Ramos (cell line): ENCODE results near the gene ASPG.

ENCODE experiments used
- in situ Hi-C: fragments of 300-500 bp; cut with MboI; formaldehyde crosslinking; loops from one replicate; pipeline ENCODE4 v1.14.3; 2022; ENCODE audit warnings: low sequenced_read_pairs; ENCODE audit not compliant: unreplicated experiment

Gene ASPG

DNA sequence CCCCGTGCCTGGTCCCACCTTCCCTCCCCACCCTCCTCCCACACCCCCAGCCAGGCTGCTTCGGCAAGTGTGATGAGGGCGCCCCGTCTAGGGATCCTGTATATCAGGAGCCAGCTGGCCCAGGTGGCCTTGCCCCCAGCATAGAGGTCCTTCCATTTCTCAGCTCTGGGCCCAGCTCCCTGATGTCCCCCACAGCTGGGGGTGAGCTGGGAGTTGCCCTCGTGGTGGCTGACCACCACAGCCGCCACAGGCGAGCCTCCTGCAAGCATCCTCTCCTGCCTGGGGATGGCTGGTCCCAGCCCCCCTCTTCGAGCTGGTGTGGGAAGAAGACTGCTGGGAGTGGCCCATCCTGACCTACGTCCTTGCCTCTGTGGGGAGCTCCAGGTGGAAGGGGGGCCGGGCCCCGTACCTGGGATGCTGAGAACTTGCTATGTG is 7.4 kb downstream of the ASPG start:
- in situ Hi-C loops: no loop called here

- in situ Hi-C loops: no loop called here
Measured at GRCh38 chr14:104093366-104094055, 8.0 kb downstream of the ASPG start.

DNA sequence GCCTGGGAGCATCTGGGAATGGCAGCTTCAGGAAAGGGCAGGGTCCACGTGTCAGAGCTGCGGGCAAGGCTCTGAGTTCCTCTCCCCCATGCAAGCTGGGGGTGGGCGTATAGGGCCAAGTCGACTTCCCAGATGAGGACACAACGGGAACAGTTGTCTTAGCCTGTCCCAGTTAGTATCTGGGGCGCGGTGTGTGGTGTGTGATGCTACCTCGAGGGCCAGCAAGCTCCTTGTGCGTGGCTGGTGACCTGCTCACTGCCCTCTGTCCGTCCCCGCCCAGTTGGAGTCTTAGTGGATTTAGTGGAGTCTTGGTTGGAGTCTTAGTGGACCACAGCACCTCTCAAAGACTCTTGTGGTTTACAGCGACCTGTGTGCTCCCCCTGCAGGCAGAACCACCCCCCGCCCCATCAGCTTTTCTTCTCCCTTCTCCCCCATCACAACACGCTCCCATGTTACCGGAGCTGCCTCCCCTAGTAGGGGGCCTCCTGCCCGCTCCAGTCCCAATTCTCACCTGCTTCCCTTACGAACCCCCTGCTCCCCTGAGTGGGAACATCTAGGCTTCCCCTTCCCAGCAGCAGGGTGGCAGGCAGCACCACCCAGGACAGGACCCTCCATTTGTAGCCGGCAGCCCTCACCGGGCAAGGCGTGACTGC is 8.7 kb downstream of the ASPG start:
- in situ Hi-C loops: no loop called here

DNA sequence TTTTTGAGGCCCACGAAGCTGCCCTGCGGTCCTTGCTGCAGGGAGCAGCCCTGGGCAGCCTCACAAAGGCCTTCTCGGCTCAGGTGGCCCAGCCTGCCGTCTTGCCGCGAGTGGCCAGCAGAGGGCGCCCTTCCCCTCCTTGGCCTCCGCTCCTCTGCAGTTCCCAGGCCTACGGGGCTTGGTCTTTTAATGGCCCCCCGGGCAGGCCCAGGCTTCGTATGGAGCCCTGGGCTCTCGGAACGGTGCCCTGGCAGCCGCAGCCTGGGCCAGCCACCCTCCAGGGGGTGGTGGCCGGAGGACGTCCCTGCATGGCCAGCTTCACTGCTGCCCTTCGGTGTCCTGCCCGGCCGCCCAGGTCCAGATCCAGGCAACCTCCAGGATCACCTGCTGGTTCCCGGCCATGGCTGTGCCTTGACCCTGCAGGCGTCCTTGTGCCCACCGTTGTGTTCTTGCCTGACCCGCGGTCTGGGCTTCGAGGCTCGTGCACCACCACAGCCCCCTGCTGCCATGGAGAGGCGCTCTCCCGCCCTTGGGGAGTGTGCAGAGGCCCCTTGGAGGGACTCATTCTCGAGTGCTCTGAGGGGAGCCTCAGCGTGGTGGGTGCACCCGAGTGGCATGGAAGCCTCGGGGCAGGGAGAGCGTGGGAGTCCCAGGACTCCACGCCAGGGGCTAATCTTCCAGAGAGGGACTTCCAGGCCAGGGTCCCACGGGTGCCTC is 9.4 kb downstream of the ASPG start:
- in situ Hi-C loops: no loop called here

DNA sequence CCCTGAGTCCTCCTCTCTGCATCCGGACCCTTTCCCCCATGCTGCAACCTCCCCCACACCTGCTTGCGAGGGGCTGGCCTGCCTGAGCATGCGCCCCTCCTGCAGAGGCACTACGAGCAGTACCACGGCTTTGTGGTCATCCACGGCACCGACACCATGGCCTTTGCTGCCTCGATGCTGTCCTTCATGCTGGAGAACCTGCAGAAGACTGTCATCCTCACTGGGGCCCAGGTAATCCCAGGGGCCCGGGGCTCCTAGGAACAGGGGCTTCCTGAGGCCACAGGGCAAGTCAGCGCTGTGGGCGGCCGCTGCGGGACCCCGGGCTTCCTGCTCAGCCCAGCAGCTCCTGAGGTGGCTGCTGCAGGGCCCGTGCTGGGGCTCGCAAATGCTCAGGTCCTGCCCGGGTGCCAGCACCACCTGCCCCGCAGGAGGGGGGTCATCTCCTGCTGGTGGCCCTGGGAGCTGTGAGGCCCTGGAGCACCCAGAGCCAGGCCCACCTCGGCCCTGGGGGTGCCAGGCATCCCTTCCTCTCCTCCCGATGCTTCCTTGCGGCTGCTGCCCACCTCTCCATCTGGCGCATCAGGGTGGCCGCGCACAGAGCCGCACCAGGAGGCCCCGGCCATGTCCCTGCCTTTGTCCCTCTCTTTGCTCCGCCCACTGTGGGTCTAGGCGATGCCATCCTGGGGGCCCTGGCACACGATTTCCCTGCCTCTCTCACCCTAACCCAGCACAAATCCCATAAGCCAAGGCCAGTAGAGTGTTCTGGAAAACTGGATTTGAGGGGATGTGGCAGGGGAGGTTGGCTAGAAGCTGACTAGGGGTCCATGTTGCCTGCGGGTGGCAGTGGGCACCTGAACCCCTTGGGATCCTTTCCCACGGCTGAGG is 10.2 kb downstream of the ASPG start:
- in situ Hi-C loops: no loop called here

DNA sequence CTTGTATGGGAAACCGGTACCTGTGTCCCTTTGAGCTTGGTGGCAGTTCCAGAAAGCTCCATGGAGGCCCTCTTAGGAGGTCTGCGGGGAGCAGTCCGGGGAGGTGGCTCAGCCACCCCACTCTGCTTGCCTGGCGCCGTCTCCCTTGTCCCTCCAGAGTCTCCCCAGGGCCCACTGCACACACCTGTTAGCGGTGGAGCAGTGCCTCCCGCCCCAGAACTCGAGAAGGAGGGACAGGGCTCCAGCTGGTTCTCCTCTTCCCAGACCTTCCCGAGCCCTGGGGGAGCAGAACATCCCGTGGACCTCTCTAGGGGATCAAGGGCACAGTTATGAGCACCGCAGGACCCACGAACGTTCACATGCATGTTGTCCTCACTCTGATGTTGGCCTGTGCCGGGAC is 10.8 kb downstream of the ASPG start:
- in situ Hi-C loops: no loop called here

- in situ Hi-C loops: no loop called here
Measured at GRCh38 chr14:104096751-104097700, 11.5 kb downstream of the ASPG start.

DNA sequence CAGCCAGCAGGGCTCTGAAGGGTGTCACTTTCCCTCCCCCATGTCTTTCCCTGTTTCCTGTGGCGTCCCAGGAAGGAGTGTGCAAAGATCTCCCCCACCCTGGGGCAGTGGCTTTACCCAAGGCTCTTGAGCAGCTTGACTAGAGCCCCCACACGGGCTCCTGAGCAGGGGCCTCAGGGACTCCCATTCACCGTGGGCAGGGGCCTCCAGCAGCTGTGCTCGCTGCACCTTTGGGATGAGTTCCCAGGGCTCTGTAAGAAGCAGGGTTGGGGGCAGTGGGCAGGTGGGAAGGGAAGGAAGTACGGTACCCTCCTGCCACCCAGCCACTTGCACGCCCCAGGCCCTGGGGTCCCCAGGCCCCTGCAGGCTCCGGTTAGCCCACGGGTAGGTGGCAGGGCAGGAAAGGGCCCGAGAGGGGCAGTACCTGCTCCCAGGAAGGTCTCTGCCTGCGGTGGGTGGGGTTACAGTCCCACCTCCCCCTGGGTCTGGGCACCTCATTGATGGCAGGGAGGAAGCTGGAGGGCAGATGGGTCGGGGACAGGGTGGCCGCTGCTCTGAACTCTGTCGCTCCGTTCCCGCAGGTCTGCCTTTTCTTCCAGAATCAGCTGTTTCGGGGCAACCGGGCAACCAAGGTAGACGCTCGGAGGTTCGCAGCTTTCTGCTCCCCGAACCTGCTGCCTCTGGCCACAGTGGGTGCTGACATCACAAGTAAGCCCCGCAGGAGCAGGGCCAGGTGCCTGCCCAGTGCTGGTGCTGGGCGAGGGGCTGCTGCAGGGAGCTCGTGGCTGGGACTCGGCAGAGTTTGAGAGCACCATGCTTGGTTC is 13.0 kb downstream of the ASPG start:
- in situ Hi-C loops: no loop called here

DNA sequence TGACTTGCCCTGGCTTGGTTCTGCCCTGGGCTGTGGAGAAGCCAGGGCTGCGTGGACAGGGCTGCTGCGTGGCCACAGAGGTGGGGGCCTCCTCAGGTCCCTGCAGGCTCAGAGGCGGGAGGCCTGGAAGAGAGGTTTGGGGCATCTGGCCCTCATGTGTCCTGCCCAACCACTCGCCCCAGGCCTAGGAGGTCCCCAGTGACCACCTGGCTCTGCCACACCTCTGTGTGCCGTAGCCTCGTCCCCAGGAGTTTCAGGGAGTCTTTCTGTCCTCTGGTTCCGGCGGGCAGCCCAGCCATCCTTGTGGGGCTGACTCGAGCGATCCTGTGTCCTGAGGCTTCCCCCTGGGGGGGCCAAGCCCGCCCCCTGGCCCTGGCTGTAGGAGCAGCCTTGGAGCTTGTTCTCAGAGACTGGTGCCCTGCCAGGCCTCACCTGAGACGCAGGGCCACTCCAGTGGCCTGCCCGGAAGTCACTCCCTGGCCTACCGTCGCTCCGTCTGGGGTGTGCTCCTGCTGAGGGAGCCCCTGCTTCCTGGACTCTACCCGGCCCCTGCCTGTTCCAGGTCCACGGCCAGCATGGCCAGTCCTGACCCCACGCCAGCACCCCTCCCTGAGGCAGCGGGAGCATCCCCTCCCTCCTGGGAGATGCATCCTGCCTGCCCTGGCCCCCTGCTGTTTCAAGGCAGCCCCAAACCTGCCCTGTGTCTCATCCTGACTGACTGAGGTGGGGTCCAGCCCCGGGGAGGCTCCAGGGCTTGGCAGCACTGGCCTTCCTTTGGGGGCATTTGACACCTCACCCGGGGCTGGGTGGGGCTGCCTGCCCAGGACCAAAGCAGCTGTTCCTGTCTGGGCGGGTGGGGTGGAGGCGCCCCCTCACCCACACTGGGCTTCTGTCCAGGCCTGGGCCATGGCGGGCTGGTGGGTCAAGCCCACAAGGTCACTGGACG is 13.9 kb downstream of the ASPG start:
- in situ Hi-C loops: no loop called here

DNA sequence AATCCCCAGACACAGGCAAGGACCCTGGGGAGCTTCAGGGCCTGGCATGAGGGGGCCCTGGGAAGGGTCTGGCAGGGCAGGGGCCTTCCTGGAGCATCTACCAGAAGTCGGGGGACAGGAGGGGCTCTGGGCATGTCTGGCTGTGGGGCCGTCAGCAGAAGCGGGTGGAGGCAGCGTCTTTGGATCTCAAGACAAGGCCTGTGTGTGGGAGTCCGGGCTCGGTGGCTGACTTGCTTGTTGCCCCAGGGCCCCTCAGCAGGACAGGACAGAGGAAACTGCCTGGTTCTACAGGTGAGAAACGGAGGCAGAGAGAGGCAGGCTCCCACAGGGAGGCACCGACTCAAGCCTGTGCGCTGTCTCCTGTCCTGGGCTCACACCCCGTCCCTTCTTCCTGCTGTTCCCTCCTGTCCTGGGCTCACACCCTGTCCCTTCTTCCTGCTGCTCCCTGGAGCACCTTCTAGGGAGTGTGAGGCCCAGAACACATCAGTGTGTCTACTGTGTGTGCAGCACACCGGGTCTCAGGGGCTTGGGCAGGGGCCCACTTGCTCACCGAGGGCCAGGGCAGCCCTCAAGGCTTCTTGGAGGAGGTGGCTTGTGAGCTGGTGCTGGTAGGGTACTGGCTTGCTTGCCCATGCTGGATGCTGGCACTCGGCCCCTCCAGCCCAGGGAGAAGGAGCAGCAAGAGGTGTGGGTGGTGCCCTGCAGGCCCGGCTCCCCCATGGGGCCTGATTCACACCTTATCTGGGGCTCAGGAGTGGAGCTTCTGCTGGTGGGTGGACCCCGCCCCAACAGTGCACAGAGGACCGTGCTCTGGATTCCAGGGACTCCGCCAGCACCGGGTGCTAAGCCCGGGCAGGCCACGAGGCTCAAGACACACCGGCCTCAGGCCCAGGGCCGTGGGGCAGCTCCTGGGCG is 14.9 kb downstream of the ASPG start:
- in situ Hi-C loops: no loop called here

GRCh38 chr14:104101086-104101621 is 15.7 kb downstream of the ASPG start:
- in situ Hi-C loops: no loop called here

GRCh38 chr14:104101651-104102281 is 16.3 kb downstream of the ASPG start:
- in situ Hi-C loops: no loop called here

DNA sequence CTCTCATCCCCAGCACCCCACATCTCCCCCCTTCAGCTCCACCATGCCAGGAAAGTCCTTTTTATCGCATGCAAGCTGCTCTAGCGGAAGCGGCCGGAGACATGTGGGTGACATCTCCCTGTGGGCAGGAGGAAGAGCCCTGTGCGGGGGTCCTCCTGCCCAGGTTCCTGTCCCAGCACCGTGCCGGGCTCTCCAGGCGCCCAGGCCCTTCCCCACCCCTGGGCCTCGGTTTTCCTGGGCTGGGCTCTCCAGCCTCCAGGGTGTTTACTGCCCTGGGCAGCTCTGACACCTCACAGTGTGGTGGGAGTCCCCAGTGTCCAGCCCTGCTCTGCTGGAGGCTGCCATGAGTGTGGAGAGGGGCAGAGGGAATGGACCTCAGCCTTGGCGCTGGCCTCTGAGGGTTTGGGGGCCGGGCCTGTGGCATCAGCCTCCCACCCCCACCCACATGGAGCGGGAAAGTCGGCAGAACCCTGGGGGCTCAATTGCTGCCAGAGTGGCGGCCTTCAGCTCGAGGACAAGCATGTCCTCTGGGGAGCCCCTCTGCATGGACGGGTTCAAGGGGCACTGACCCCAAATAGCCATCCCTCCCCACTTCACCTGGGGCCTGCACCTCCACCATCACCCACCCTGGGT is 16.9 kb downstream of the ASPG start:
- in situ Hi-C loops: no loop called here

GRCh38 chr14:104103061-104103445 is 17.6 kb downstream of the ASPG start:
- in situ Hi-C loops: no loop called here

GRCh38 chr14:104103446-104104075 is 18.1 kb downstream of the ASPG start:
- in situ Hi-C loops: no loop called here
